GM18858 (cell line): ENCODE data around the gene CARMIL3.
A peak's percentile ranks its signal among the peaks of the same experiment; 100 is the strongest.
"Not testable (repeated sequence)": the region's sequence is repeated elsewhere in the genome, so short reads cannot be mapped to it uniquely, and the experiment has no call there.

Source experiments
- ATAC-seq: cut with Tn5 transposase; IDR thresholded peaks from one replicate; pipeline ENCODE4 v1.9.1; 2021; ENCODE audit not compliant: unreplicated experiment

CARMIL3 gene

DNA sequence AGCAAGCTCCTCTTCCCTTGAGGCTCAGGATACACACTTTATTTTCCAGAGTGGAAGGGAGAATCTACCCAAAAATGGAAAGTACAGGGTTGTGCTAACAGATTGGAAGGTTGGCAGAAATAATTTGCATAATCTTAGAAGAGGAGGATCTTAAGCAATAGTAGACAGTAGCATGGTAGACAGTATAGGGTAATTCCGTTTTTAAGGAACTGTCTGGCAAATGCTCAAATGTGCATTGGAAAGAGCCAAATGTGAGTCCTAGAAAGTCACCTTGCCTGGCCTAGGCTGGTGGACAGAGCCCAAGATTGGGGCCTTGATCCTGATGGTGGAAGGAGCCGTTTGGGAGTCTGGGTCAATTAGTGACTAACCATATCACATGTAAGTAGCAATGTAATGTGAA lies 13.1 kb upstream of the CARMIL3 start:
- ATAC-seq, result no peak

- no peak for ATAC-seq
These were observed 11.1 kb upstream of the CARMIL3 start for GRCh38 chr14:24040692-24041091.

DNA sequence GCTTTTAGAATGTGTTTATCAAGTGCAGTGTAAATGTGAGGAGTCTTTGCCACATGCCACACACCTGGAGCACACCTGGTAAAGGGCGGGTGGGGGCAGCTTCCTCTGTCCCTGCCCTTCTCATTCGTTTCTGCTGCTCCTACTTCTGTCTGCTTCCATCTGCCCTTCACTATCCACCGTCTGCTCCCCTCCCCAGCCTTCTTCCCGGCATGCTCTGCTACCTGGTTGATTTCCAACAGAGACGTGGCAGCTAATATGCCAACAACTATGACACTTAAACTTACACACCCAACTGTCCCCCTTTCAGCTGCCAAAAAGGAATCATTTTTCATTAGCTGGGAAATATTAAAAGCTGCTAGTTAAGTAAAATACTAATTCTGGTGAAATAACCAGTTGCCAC lies 9.1 kb upstream of the CARMIL3 start:
- ATAC-seq, result no peak

DNA sequence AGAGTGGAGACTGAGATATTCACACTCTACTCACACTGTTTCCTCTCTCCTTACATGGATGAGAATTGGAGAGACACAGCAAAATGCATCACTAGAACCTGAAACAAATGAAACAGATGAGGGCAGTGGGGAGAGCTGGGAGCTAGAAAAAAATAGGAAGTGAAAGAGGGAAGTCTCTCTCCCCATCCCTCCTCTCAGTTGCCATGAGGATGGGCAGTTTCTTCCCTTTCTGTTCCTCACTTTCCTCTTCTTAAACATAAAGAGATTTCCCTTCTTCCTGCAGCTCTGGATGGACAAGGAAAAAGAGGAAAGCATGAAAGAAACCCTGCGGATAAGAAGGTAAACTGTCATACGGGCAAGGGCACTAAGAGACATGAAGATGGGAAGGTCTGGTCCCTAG lies 2.8 kb upstream of the CARMIL3 start:
- not testable (repeated sequence) for ATAC-seq

GRCh38 chr14:24050753-24051152 lies 1.1 kb upstream of the CARMIL3 start:
- ATAC-seq, result not testable (repeated sequence)

- peak; percentile 13 for ATAC-seq
These were observed 527 bp upstream of the CARMIL3 start for GRCh38 chr14:24051176-24051788.

GRCh38 chr14:24052656-24053547 lies 1.1 kb downstream of the CARMIL3 start:
- ATAC-seq, result no peak

DNA sequence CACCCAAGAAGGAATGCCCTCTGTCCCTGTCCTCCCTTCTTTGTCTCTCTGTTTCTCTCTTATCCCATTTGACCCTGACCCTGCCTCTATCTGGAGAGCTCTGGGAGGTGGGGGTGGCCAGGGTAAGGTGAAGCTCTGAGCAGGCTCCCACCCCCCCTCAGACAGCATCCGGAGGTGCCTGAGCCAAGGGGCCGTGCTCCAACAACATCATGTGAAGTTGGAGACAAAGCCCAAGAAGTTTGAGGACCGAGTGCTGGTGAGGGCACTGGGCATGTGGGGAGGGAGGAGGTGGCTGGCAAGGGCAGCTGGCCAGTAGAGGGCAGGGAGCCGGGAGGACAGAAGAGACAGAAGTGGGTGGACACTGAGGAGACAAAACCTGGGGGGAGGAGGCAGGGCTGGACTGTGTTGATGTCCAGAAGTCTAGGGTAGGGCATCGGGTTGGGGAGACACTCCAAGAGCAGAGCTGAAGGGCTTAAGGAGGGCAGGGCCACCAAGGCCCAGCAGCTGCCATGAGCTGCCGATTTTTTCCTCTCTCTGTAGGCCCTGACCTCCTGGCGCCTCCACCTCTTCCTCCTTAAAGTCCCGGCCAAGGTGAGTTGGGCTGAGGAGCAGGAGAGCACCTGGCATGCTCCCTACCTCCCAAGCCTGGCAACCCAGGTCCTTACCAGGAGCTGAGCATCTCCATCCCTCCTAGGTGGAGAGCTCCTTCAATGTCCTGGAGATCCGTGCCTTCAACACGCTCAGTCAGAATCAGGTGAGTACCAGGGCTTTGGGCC lies 1.9 kb downstream of the CARMIL3 start:
- no peak for ATAC-seq

GRCh38 chr14:24054324-24054641 lies 2.5 kb downstream of the CARMIL3 start:
- no peak for ATAC-seq

DNA sequence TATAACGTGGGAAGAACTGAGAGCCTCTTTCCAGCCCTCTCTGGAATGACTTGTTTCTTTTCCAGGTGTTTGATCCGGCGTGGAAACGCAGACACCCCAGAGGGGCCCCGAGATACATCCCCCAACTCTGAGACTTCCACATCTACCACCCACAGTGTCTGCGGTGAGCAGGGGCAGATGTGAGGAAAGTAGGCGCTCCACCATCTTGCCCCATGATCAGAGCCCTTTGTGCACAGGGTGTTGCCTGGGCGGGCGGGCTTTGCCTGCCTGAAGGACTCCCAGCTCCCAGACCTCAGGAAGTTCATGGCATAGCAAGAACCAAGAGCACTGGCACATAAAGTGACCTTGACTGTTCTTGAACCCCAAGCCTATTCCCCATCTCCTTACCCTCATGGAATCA lies 2.8 kb downstream of the CARMIL3 start:
- ATAC-seq, result no peak

GRCh38 chr14:24055971-24056799 lies 4.4 kb downstream of the CARMIL3 start:
- no peak for ATAC-seq

DNA sequence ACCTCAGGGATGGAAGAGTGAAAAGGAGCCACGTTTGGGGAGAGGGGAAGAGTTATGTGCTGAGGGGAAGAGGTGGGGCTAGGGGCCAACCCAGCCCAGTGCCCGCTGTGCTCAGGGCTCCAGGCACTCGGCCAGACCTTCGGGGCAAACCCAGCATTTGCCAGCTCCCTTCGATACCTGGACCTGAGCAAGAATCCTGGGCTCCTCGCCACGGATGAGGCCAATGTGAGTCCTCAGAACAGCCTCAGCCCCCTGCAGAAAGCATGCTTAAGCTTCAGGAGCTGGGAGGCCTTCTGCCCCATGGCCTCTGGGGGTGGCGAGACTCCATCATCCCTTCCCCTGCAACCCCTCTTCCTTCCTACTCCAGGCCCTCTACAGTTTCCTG lies 5.0 kb downstream of the CARMIL3 start:
- ATAC-seq, result no peak

- ATAC-seq, result no peak
These were observed 5.5 kb downstream of the CARMIL3 start for GRCh38 chr14:24057271-24057670.

GRCh38 chr14:24057867-24058259 lies 6.1 kb downstream of the CARMIL3 start:
- ATAC-seq, result no peak

DNA sequence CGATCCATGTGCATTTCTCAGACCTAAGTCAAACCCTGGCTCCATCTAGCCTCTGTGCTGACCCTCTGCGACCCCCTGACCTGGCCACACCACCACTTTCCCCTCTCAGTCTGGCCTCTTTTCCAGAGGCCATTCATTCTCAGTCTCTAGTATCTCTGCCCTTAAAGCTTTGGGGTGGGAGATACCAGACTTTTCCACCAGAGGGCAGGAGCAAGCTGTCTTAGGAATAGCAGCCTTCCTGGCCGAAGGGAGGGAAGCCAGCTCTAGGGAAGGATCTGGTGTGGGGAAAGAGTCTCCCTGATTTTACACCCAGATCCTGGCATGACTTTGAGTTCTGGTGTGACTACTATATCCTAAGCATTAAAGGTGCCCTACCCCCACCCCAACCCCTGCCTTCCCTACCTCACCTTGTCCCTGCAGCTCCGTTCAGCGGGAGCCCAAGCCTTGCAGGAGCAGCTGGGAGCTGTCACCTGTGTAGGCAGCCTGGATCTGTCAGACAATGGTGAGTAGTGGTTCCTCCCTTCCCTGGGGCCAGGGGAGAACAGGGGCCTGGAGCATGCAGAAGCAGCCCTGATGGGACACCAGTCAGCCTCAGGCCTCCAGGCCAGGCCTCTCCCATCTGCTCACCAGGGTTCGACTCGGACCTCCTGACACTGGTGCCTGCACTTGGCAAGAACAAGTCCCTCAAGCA lies 6.6 kb downstream of the CARMIL3 start:
- ATAC-seq, result no peak

GRCh38 chr14:24058951-24059475 lies 7.2 kb downstream of the CARMIL3 start:
- ATAC-seq, result no peak

DNA sequence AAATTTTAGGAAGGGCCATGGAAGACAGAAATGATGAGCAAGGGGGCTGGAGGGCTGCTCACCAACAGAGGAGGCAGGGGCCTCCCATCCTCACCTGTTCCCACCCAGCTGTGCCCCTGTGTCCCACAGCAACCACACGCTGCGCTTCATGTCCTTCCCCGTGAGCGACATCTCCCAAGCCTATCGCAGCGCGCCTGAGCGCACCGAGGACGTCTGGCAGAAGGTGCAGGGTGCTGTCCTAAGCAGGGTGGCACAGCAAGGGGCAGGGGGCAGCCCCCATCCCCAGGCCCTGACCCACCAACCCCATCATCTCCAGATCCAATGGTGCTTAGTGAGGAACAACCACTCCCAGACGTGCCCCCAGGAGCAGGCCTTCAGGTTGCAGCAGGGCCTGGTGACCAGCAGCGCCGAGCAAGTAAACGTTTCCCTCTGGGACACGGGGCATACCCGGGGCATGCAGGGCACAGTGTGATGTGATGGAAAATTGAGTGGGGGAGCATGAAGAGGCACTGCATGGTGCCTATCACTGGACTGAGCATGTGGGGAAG lies 8.1 kb downstream of the CARMIL3 start:
- ATAC-seq, result no peak

DNA sequence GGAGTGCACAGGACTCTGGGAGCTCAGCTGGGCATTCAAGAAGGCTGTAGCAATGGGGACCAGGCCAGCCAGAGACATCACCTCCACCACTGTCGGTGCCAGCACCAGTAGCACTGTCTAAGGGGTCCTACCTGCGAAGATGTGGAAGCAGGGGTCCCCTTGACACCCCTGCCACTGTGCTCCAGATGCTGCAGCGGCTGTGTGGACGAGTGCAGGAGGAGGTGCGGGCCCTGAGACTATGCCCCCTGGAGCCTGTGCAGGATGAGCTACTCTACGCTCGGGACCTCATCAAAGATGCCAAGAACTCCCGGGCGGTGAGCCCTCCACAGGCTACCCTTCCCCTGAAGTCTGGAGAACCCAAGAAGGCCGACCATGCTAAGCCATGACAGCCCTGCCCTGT lies 8.6 kb downstream of the CARMIL3 start:
- ATAC-seq, result no peak

GRCh38 chr14:24060984-24061913 lies 9.4 kb downstream of the CARMIL3 start:
- no peak for ATAC-seq
